KMS-11 (cell line): Measurements from ENCODE around the gene NPTXR.

Experiments used
- H2AFZ ChIP-seq: fragments of 200-600 bp; sonication (generic); 2 replicates; pipeline ENCODE4 v1.6.1; 2016; ENCODE audit warnings: antibody characterized with exemption, mixed run types, low read depth
- H3K27ac ChIP-seq: fragments of 200-600 bp; sonication (generic); 2 replicates; pipeline ENCODE4 v1.6.1; 2016; ENCODE audit warnings: mild to moderate bottlenecking, mixed run types
- H3K27me3 ChIP-seq: fragments of 200-600 bp; sonication (generic); 2 replicates; pipeline ENCODE4 v1.6.1; 2017; ENCODE audit warnings: mild to moderate bottlenecking, low read depth, mixed run types, moderate library complexity; ENCODE audit not compliant: insufficient read depth
- H3K36me3 ChIP-seq: fragments of 200-600 bp; sonication (generic); 2 replicates; pipeline ENCODE4 v1.6.1; 2017; ENCODE audit warnings: mild to moderate bottlenecking, mixed run types; ENCODE audit not compliant: insufficient read depth
- H3K4me1 ChIP-seq: fragments of 200-600 bp; sonication (generic); 2 replicates; pipeline ENCODE4 v1.6.1; 2016; ENCODE audit warnings: mild to moderate bottlenecking, low read depth, mixed run types; ENCODE audit not compliant: poor library complexity, severe bottlenecking
- H3K4me2 ChIP-seq: fragments of 200-600 bp; sonication (generic); 2 replicates; pipeline ENCODE4 v1.7.0; 2016; ENCODE audit warnings: mild to moderate bottlenecking, mixed run types
- H3K4me3 ChIP-seq: fragments of 200-600 bp; sonication (generic); IDR thresholded peaks from 2 replicates; pipeline ENCODE4 v1.6.1; 2017; ENCODE audit warnings: low read depth, low read length, mixed read lengths; ENCODE audit not compliant: insufficient read depth
- H3K79me2 ChIP-seq: fragments of 200-600 bp; sonication (generic); 2 replicates; pipeline ENCODE4 v1.6.1; 2016; ENCODE audit warnings: low read depth, mixed run types; ENCODE audit not compliant: insufficient read depth
- H3K9ac ChIP-seq: fragments of 200-600 bp; sonication (generic); 2 replicates; pipeline ENCODE4 v1.6.1; 2016; ENCODE audit warnings: mild to moderate bottlenecking, mixed run types
- H4K20me1 ChIP-seq: fragments of 200-600 bp; sonication (generic); 2 replicates; pipeline ENCODE4 v1.6.1; 2016; ENCODE audit warnings: mild to moderate bottlenecking, mixed run types; ENCODE audit not compliant: insufficient read depth
- TF ChIP-seq, protein P1 (sequence below): fragments of 200-600 bp; sonication (generic); conservative IDR thresholded peaks from 2 replicates; pipeline ENCODE4 v1.6.1; 2017; ENCODE audit warnings: low read depth, mild to moderate bottlenecking, antibody characterized with exemption, low read length, moderate library complexity, mixed read lengths

NPTXR gene

DNA sequence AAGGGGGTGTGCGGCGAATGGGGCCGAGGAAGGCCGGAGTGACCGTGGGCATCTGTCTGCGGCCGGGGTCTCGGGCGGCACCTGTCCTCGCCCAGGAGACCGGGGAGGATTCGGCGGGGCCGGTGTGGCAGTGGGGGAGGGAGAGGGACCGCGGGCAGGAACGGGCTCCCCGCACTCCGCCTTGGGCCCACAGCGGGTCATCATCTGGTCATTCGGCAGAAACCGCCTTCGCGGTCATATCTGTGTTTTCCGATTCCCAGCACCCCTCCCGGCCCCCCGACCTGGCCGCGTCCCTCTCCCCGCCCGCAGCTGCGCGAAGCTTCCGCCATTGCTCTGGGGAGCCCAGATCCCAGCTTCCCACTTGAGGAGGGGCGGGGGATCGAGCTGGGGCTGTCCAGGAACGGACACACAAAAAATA is 29.0 kb upstream of the NPTXR start:
- Histone ChIP-seq H3K79me2 (peaks cover 12% of the 10 kb centered on the region), H3K9ac (peak overlapping the region; percentile 84), H3K27me3 (no peaks in the 10 kb centered on the region), H4K20me1 (no peaks in the 10 kb centered on the region), H3K27ac (peak overlapping the region; percentile 62), H3K4me1 (peaks cover 40% of the 10 kb centered on the region), H2AFZ (peak overlapping the region; percentile 99), H3K4me2 (peak overlapping the region; percentile 97), H3K36me3 (no peaks in the 10 kb centered on the region), H3K4me3 (no peak overlapping the region)
- TF ChIP-seq, protein P1, sequence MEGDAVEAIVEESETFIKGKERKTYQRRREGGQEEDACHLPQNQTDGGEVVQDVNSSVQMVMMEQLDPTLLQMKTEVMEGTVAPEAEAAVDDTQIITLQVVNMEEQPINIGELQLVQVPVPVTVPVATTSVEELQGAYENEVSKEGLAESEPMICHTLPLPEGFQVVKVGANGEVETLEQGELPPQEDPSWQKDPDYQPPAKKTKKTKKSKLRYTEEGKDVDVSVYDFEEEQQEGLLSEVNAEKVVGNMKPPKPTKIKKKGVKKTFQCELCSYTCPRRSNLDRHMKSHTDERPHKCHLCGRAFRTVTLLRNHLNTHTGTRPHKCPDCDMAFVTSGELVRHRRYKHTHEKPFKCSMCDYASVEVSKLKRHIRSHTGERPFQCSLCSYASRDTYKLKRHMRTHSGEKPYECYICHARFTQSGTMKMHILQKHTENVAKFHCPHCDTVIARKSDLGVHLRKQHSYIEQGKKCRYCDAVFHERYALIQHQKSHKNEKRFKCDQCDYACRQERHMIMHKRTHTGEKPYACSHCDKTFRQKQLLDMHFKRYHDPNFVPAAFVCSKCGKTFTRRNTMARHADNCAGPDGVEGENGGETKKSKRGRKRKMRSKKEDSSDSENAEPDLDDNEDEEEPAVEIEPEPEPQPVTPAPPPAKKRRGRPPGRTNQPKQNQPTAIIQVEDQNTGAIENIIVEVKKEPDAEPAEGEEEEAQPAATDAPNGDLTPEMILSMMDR = no peak

DNA sequence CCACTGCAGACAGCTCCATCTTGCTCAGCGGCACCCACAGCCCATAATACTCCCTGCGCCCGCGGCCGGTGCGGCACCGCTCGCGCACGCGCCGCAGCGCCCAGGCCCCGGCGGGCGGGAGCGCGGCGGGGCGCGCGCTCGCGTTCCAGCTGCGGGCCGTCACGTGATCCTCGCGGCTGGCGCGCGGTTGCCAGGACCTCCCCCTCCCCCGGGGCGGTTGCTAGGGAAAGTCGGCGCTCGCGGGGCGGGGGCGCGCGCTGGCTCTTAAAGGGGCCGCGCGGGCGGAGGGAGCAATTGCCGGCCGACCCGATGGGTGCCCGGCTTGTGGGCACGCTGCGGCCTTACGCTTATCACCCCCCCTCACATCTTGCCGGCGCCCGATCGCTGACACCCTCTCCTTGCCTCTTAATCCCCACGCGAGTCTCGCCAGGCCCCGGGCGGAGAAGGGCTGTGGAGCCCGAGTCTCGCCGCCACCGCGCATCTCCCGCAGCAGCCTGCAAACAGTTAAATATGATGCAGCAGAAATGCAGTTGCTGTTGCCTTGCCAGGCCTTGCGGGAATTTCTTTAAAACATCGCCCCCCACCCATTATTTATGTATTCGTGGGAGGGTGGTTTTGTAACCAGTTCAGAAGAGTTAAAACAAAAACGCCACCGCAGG is 28.5 kb upstream of the NPTXR start, which contains the start of gene CBX6:
TSS of gene CBX6 (minus strand) at position 45 of the 659 bp plus-strand sequence. CDS start at position 19, 26 bp downstream.
- TF ChIP-seq, protein P1 = no peak
- peak within 1 kb of the TSS; percentile 97 for H3K4me2 ChIP-seq
- peak within 1 kb of the TSS; percentile 99 for H2AFZ ChIP-seq
- H3K27me3 ChIP-seq = no peaks in the 10 kb centered on the region
- H4K20me1 ChIP-seq = no peaks in the 10 kb centered on the region
- H3K4me1 ChIP-seq = peaks cover 40% of the 10 kb centered on the region
- no peak within 1 kb of the TSS for H3K4me3 ChIP-seq
- H3K9ac ChIP-seq = peak within 1 kb of the TSS; percentile 84
- no peaks in the 10 kb centered on the region for H3K36me3 ChIP-seq
- peak within 1 kb of the TSS; percentile 70 for H3K27ac ChIP-seq
- peaks cover 12% of the 10 kb centered on the region for H3K79me2 ChIP-seq

DNA sequence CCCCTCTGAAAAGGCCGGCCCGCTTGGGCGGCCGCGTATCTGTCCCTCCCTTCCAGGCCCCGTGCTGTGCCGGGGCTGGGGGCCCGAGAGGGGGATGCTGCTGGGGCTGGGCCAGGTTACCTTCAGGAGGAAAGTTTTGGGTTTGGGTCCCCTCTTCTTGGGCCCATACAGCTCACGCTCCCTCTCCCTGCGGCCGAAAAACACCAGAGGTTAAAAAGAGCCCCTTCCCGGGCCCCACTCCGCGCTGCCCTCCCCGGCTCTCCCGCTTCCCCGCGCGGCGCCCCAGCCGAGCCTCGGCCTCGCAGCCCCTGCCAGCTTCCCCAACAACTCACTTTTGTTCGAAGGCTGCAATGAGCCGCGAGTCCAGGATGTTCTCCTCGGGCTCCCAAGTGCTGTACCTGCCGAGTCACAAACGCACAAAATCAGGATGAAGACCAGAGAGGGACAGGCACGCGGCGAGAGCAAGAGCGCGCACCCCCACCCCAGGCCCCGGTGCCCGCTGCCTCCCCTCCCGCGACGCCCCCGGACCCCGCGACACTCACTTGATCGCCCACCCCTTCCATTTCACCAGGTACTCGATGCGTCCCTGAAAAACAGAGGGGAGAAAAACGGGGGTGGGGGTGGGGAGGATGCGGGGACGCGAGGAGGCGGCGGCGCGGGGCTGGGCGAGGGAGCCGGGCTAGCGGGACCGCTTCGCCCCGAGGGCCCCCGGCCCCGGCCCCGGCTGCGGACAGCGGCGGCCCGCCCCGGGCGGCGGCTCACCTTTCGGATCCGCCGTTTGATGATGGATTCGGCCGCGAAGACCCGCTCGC is 27.7 kb upstream of the NPTXR start:
- H3K79me2 ChIP-seq = peaks cover 12% of the 10 kb centered on the region
- H2AFZ ChIP-seq = 0 out of 2 replicates have a peak overlapping the region, but pooled peaks have one; percentile 2
- no peaks in the 10 kb centered on the region for H3K36me3 ChIP-seq
- H3K4me2 ChIP-seq = peak overlapping the region; percentile 85
- no peak overlapping the region for H3K4me3 ChIP-seq
- H4K20me1 ChIP-seq = no peaks in the 10 kb centered on the region
- H3K9ac ChIP-seq = peak overlapping the region; percentile 81
- TF ChIP-seq, protein P1 = no peak
- no peaks in the 10 kb centered on the region for H3K27me3 ChIP-seq
- peaks cover 40% of the 10 kb centered on the region for H3K4me1 ChIP-seq
- H3K27ac ChIP-seq = peak overlapping the region; percentile 70

DNA sequence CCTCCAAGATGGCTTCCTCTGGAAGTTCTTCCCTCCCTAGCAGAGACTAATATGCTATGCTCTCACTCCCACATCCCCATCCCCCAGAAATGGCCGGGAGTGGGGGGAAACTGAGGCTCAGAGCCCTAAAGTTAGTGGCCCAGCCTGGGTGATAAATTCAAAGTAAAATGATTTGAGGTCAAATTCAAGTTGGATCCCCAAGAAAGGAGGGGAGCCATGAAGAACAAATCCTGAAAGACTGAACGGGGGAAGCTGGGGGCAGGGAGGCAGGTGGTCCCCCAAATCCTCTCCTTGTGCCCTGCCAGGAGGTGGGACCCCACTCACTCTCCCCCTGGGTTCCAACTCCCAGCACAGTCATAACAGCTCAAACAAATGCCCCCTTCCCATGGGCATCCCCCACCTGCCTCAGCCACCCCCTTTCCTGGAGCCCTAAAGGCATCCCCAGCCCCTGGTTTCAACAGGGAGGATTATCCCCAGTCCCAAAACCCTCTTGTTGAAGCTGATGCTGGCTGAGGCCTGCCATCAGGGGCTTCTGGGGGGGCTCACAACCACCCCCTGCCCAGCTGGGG is 27.0 kb upstream of the NPTXR start:
- Histone ChIP-seq H3K36me3 (no peaks in the 10 kb centered on the region), H4K20me1 (no peaks in the 10 kb centered on the region), H3K4me1 (peaks cover 40% of the 10 kb centered on the region), H3K79me2 (peaks cover 12% of the 10 kb centered on the region), H3K27me3 (no peaks in the 10 kb centered on the region), H3K9ac (peak overlapping the region; percentile 81; the same call in 1 of the 2 replicates), H3K27ac (peak overlapping the region; percentile 70), H2AFZ (no peak overlapping the region), H3K4me3 (no peak overlapping the region), H3K4me2 (peak overlapping the region; percentile 85)
- TF ChIP-seq, protein P1 = no peak
